NCI-H2196 (cell line): ENCODE results near the gene RGS4.

ENCODE experiments used
- DNase-seq: peaks from one replicate; lab custom pipeline; 2025; ENCODE audit not compliant: unreplicated experiment; lab: John Stamatoyannopoulos, UW

Gene RGS4

GRCh38 chr1:163094589-163094988, 25.4 kb downstream of the RGS4 start:
- no peak for DNase-seq

GRCh38 chr1:163095213-163095612, 26.1 kb downstream of the RGS4 start:
- no peak for DNase-seq

GRCh38 chr1:163102590-163102989, 33.4 kb downstream of the RGS4 start:
- DNase-seq = no peak

GRCh38 chr1:163104385-163105099, 35.4 kb downstream of the RGS4 start:
- DNase-seq = no peak

GRCh38 chr1:163106364-163106987, 37.3 kb downstream of the RGS4 start:
- DNase-seq = no peak

GRCh38 chr1:163107655-163108054, 38.5 kb downstream of the RGS4 start:
- no peak for DNase-seq

GRCh38 chr1:163115887-163116286, 46.7 kb downstream of the RGS4 start:
- no peak for DNase-seq

GRCh38 chr1:163119707-163120106, 50.5 kb downstream of the RGS4 start:
- no peak for DNase-seq

- DNase-seq = no peak
Measured at GRCh38 chr1:163120372-163120771, 51.2 kb downstream of the RGS4 start.

GRCh38 chr1:163124812-163125211, 55.7 kb downstream of the RGS4 start:
- DNase-seq = no peak
